GM19467 (cell line): Measurements from ENCODE around the gene EEIG1.

ENCODE experiments used
- ATAC-seq: cut with Tn5 transposase; IDR thresholded peaks from one replicate; pipeline ENCODE4 v1.9.1; 2021; ENCODE audit warnings: mild to moderate bottlenecking, moderate library complexity; ENCODE audit not compliant: unreplicated experiment

The EEIG1 gene

DNA sequence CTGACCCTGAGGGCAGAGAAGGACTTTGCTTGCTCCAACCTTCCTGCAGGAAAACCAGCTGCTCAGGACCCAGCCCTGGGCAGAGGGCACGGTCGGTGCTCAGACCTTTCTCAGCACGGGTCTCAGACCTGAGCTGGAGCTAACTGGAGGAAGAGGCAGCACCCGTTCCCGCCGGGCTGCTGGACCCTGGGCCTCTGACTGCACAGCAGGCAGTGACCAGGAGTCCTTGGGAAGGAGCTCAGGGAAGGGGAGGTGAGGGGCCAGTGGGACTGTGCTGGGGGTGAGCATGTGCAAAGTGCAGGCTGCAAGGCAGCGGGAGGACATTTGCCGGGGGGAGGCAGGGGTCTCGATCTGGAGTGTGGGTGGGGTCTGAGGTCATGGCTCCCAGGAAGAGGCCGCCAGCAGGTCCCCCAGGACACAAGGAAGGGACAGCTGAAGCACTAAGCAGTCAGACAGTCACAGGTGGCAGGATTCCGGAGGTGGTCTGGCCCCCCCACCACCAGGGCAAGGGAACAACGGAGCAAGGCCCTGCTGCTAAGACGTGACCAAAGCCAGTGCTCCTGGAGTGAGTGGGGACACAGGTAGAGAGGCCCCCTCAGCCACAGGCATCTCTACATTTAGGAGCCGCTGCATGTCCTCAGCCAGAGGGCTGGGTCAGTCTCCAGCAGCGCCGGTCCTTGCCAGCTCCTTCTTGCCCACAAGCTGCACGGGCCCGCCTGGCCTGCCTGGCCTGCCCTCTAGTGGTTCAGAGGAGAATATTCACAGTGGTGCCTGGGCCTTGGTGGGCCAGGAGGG, 38.4 kb downstream of the EEIG1 start:
- ATAC-seq, result no peak

DNA sequence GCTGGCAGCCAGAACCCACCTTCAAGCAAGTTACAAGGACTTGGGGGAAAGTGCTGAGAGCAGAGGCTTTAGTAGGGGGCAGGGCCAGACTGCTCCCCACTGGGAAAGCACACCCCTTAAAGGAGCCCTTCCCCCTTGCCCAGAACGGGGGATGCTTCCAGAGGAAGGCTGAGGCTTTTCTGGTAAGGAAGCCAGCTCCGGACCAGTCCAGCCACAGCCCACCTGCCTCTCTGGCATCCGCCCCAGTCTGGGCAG, 38.9 kb downstream of the EEIG1 start:
- no peak for ATAC-seq

DNA sequence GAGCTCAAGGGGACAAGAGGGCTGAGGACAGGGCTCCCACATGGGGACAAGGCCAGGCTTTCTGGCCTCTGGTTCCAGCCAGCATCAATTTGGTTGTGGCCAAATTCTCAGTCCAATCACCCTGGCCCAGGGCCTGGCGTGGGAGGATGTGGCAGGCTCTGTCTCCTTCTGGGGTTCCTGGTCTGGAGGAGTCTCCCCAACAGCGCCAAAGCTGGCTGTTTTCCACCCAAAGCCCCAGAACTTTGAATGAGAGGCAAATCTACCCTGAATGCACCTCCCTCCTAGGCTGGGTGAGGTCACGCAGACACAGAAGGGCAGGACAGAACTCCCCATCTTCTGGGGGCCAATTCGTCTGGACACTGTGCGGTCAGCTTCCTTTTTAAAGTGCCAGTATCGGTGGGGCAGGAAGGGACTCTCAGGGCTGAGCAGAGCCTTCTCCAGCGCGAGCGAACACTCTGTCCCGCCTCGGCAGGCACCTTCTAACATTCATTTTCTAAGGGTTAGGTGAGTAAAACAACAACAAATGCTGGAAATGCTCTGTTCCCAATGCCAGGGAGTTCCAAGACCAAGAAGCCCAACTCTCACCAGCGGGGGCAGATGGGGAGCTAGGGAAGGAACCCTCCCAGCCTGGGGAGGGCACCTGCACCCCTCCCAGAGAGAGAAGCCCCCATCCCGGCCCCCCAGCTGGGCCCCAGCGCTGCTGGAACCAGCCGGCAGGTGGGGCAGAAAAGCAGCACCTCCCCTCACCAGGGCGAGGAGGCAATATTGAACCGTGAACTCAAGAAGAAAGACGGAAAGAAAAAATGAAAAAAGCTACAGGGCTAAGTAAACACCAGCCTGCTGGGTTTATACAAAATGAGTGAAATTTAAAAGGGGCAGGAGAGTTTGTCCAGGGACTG, 39.5 kb downstream of the EEIG1 start:
- ATAC-seq, result no peak

DNA sequence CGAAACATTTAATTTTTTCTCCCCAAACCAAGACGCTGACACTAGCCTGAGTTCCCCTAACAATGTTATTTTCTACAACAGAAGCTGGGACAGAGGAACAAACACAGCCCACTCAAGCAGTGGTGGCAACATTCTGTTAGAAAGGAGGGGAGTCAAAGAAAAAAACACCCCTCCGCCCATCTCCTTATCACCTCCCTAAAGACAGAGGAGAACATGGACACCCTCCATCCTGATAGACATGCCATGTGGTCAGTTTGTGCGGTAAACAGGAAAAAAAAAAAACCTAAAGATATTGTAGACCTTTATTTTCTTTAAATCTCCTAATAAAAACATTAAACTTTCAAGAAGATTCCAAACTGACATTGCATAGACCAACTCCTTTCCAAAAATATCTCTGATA, 40.2 kb downstream of the EEIG1 start:
- no peak for ATAC-seq

DNA sequence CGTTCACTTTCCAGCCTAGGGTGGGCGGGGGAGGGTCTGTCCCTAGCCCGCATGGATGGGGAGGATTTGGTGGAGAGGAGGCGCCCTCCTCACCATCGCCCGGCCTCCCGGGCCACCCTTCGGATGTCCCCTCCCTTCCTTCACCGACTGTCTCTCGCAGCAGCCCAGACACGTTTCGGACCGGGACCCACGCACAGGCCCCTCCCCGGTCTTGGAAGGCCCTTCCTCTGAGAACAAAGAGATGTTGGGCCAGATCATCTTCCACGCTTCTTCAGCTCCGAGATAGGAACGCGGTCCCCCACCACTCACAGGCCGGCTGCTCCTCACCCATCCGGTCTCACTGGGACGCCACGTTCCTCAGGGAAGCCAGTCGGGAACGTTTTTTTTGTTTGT, 42.5 kb downstream of the EEIG1 start:
- no peak for ATAC-seq

DNA sequence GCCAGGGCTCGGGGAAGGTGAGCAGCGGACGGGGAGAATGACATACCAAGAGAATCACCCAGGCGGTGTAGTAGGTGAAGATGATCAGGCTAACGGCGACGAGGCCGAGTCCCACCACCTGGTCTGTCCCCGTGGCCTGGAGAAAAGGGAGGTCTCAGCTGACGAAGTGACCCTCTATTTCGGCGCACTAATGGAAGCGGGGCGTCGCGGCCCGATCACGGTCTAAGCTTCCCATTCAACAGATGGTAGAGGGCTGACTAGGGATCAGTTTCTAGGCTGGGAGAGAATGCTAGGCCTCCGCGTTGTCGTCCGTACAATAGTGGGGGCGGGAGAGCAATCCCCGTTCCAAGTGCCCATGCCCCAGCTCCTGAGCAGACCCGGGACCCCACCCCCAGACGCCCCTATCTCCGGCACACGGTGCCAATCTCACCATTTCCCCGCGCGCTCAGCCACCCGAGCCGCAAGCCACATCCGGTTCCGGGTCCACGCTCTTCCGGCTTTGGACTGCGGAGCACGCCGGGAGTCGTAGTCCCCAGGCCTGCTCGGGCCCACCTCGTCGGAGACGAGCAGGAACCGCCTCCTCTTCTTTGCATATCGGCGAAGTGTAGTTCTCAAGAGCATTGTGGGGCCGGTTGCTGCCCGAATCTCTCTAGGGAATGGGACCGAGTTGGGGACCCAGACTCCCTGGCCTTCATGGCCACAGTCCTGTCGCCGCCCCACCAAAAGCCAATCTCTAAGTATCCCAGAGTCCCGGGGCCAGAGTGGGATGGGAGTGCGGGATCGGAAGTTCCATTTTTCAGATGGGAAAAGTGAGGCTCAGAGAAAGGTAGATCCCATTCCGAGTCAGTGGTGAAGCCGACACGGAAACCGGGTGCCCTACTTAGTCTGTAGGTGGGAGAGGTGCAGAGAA, 43.1 kb downstream of the EEIG1 start, which contains the start of gene DPM2:
Gene DPM2 (minus strand): TSS at position 467 of the 910 bp plus-strand sequence. CDS start 34 bp downstream, at position 433.
- peak; percentile 84 for ATAC-seq

DNA sequence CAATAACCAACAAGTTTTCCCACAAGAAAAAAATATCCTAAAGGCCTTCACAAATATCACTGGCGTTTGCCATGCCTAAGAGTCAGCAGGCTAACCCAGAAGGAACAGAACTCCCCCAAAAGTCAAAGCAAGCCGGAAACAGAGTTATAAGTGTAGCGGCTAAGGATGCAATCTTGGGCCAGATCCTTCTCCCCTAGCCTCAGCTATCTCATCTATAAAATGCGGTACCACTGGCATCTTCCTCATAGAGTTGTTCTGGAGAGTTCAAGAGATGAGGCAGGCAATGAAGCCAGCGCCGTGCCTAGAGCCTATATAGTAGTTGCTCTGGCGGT, 43.8 kb downstream of the EEIG1 start:
- no peak for ATAC-seq

DNA sequence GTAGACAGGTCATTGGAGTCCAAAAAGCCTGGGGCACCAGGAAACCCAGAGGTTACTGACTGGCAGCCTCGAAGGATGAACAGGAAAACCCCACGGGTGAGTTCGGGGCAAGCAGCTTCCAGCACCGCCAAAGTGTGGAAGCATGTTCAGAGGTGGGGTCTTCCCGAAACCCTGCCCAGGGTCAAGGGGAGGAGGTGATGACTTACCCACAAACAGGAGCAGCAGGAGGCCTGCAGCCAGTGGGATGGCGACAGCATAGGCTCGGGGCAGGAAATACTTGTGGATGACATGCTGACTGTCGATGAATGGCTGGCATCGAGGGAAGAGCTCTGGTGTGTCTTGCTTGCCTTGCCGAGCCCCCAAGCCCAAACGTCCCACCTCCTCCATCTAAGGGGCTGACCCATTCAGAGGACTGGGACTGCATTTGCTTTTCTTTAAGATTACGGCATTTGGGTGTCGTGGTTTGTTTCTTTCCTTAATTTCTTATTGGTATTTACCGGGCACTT, 44.4 kb downstream of the EEIG1 start:
- ATAC-seq, result no peak

DNA sequence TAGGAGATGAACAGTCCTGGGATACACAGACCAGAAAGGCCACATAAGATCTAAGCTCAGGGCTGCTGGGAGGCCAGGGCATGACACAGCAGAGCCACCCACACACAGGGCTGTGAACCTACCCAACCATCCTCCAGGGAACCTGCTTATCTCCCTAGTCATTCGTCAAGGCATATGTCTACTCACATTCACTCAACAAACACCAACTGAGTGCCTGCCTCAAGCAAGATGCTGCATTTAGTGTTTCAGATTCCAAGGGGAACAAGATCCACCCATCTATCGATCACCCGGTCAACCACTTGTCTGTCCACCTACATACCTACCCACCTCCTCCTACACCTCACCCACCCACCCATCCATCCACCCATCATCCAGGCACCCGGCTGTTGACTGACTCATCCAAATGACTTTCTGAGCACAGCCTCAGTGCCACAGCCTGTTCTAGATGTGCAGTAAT, 45.0 kb downstream of the EEIG1 start:
- no peak for ATAC-seq

DNA sequence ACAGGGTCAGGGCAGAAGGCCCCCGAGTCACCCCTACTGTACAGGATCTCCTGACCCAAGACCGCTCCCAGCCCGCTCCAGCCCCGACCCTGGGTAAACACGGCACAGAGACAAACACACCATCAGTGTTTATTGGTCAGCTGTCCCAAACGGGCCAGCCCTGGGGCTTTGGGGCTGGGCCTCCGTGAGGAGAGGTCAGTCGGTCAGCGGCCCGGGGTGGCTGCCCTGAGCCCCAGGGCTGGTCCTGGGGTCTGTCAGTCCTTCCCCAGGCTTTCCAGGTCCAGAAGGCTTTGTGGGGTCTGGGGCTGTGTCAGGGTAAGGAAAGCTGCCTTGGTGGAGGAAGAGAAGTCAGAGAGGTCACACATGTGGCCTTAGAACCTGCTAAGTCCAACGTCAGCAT, 45.8 kb downstream of the EEIG1 start:
- ATAC-seq, result no peak

DNA sequence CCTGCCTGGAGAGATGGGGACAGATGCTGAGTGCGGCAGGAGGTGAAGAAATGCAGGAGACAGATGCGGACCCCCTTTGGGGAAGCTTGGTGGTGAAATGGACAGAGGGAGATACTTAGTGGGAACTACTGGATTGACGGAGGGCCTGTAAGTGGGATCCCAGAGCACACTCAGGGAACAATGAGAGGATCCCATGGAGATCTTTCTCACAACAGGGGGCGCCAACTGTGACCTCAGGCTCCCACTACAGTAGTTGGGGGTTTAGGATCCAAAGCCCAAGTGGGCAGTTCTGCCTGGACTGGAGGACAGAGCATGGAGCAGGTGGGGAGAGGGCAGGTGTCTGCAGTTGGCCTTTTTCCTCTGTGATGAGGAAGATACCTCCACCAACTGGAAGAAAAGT, 46.5 kb downstream of the EEIG1 start:
- ATAC-seq, result no peak

DNA sequence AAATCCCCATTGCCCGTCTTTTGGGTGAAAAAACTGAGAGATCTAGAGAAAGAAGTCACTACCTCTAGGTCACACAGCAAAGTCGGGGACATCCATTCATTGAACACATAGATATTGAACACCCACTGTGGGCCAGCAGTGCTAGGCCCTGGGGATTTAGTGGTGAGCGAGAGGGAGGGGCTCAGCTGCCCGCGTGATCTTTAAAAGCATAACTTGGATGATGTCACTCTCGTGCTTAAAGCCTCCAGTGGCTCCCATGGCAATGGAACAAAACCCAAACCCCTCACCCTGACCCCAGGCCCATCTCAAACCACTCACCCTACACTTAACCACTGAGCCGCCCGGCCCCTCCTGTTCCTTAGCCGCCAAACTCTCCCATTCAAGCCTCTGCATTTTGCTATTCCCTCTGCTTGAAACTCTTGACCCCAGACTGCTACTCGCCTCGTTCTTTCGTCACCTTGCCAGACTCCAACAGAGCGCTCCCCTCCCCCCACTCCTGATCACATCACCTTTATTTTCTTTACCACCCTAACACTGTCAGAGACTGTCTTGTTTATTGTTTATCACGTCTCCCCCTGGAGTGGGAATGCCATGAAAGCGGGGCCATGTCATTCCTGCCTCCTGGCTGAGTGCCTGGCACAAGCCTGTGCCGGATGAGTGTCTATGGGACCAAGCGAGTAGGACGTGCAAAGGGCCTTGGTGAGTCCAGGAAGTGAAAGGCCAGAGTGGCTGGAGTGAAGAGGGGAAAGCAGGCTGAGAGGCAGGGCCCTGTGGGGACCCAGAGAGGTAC, 49.5 kb downstream of the EEIG1 start:
- ATAC-seq, result no peak
